GM12878 (cell line): ENCODE data around the gene PP2D1. TPM values are rescaled to one million over a fixed set of nuclear protein-coding genes. Genes with fewer than 3 reads are reported as not detected.

ENCODE experiments used
- ATAC-seq: fragments of 200-7000 bp; cut with Tn5 transposase; 3 replicates; pipeline ENCODE4 v1.9.1; 2020; ENCODE audit warnings: mild to moderate bottlenecking, moderate library complexity
- BruUV-seq: library from RNA; stranded (reverse); fragments of 400-500 nt; replicated peaks from 2 replicates; lab custom pipeline; 2021; lab: Mats Ljungman, UMichigan
- CTCF ChIA-PET: fragments of 300-600 bp; sonication (Branson Sonifier 250); formaldehyde crosslinking; extraction: SDS; loops from one replicate; lab custom pipeline; 2021; ENCODE audit warnings: inconsistent platforms; lab: Yijun Ruan, JAX
- POLR2A ChIA-PET: fragments of 350-600 bp; formaldehyde crosslinking; extraction: SDS; loops from one replicate; lab custom pipeline; 2021; ENCODE audit warnings: inconsistent platforms; lab: Charles Lee
- RAD21 ChIA-PET: fragments of 300-600 bp; sonication (Branson Sonifier 250); formaldehyde crosslinking; loops from one replicate; lab custom pipeline; 2023; ENCODE audit warnings: antibody characterized with exemption; ENCODE audit not compliant: unreplicated experiment; lab: Charles Lee
- SMC1A ChIA-PET: fragments of 300-600 bp; sonication (Branson Sonifier 250); formaldehyde crosslinking; loops from one replicate; lab custom pipeline; 2023; ENCODE audit not compliant: unreplicated experiment, uncharacterized antibody; lab: Charles Lee
- DNase-seq: peaks from one replicate; pipeline ENCODE4 v3.0.0-alpha.2; 2011; ENCODE audit warnings: low read depth, low spot score
- FAIRE-seq: peaks from 3 replicates; lab custom pipeline; 2011; peaks lifted over from hg19 to GRCh38; lab: Jason Lieb, UNC
- H2AFZ ChIP-seq: 2 replicates; pipeline ENCODE4 v1.6.0; 2011; ENCODE audit warnings: low read depth, low read length, control low read depth; ENCODE audit not compliant: control insufficient read depth
- H3K27ac ChIP-seq: 2 replicates; pipeline ENCODE4 v1.5.1; 2011; ENCODE audit warnings: control low read depth; ENCODE audit not compliant: control insufficient read depth, insufficient read depth
- H3K27me3 ChIP-seq, 2 experiments: replicated peaks in 1 of 2; 2 replicates each; pipeline versions ENCODE4 v1.6.0 to v1.6.1; 2011; ENCODE audit warnings: low read length in 1 of 2; ENCODE audit not compliant: control insufficient read depth in 2 of 2, insufficient read depth in 2 of 2
- H3K36me3 ChIP-seq, 2 experiments: 2 replicates each; pipeline ENCODE4 v1.5.1; 2011; ENCODE audit warnings: low read length in 1 of 2; ENCODE audit not compliant: control insufficient read depth in 2 of 2, insufficient read depth in 2 of 2
- H3K4me1 ChIP-seq: 2 replicates; pipeline ENCODE4 v1.6.1; 2011; ENCODE audit warnings: mild to moderate bottlenecking, low read length, moderate library complexity, mixed read lengths; ENCODE audit not compliant: control insufficient read depth, insufficient read depth
- H3K4me2 ChIP-seq: 2 replicates; pipeline ENCODE4 v1.6.0; 2011; ENCODE audit warnings: control low read depth; ENCODE audit not compliant: control insufficient read depth, insufficient read depth
- H3K4me3 ChIP-seq: fragments of 200-600 bp; sonication (generic); 2 replicates; pipeline ENCODE4 v1.5.1; 2016
- H3K79me2 ChIP-seq: 2 replicates; pipeline ENCODE4 v1.6.0; 2011; ENCODE audit warnings: low read length; ENCODE audit not compliant: control insufficient read depth, insufficient read depth
- H3K9ac ChIP-seq: 2 replicates; pipeline ENCODE4 v1.8.0; 2011; ENCODE audit warnings: low read length, control low read depth, mixed read lengths; ENCODE audit not compliant: control insufficient read depth, insufficient read depth
- H3K9me3 ChIP-seq: replicated peaks from 3 replicates; pipeline ENCODE4 v1.5.1; 2011; ENCODE audit warnings: mild to moderate bottlenecking, low read length; ENCODE audit not compliant: control insufficient read depth, insufficient read depth
- H4K20me1 ChIP-seq: 2 replicates; pipeline ENCODE4 v1.6.0; 2011; ENCODE audit not compliant: control insufficient read depth, insufficient read depth
- CEBPZ ChIP-seq: fragments of 150-350 bp; IDR thresholded peaks from 2 replicates; pipeline ENCODE4 v1.6.1; 2016; ENCODE audit warnings: low read depth, low read length
- CUX1 ChIP-seq: IDR thresholded peaks from 2 replicates; pipeline ENCODE4 v1.6.1; 2012; ENCODE audit warnings: improper control_type of control experiment, low read depth, low read length; ENCODE audit not compliant: insufficient replicate concordance
- EED ChIP-seq: sonication (generic); IDR thresholded peaks from 2 replicates; pipeline ENCODE4 v1.6.1; 2016; ENCODE audit warnings: antibody characterized with exemption, low read depth
- FOS ChIP-seq: IDR thresholded peaks from 3 replicates; pipeline ENCODE4 v1.6.1; 2011; ENCODE audit warnings: borderline replicate concordance; ENCODE audit not compliant: insufficient read length; ENCODE audit errors: extremely low read depth
- IRF5 ChIP-seq: fragments of 450-650 bp; IDR thresholded peaks from 2 replicates; pipeline ENCODE4 v1.6.1; 2017; ENCODE audit warnings: borderline replicate concordance
- JUND ChIP-seq: IDR thresholded peaks from 2 replicates; pipeline ENCODE4 v1.6.1; 2012; ENCODE audit warnings: low read depth, mild to moderate bottlenecking, low read length, improper control_type of control experiment, moderate library complexity
- MAX ChIP-seq: IDR thresholded peaks from 2 replicates; pipeline ENCODE4 v1.6.1; 2012; ENCODE audit warnings: low read depth, low read length, improper control_type of control experiment
- MTA3 ChIP-seq: IDR thresholded peaks from 2 replicates; pipeline ENCODE4 v1.6.1; 2012; ENCODE audit warnings: low read length, inconsistent platforms, borderline replicate concordance
- MXI1 ChIP-seq: fragments of 150-350 bp; IDR thresholded peaks from 2 replicates; pipeline ENCODE4 v1.6.1; 2011; ENCODE audit warnings: low read depth, mild to moderate bottlenecking, inconsistent platforms, low read length, improper control_type of control experiment
- SMAD5 ChIP-seq: IDR thresholded peaks from 2 replicates; pipeline ENCODE4 v1.6.1; 2016; ENCODE audit warnings: antibody characterized with exemption, low read depth
- SUZ12 ChIP-seq: fragments of 200-600 bp; sonication (generic); IDR thresholded peaks from one replicate; pipeline ENCODE4 v1.6.1; 2018; ENCODE audit warnings: antibody characterized with exemption, mild to moderate bottlenecking; ENCODE audit not compliant: unreplicated experiment
- TCF12 ChIP-seq: IDR thresholded peaks from 2 replicates; pipeline ENCODE4 v1.6.1; 2011; ENCODE audit warnings: low read depth, mild to moderate bottlenecking, low read length
- ZNF274 ChIP-seq: IDR thresholded peaks from one replicate; pipeline ENCODE4 v1.8.0; 2011; ENCODE audit not compliant: insufficient read length, insufficient read depth
- WGBS: methylation state at CpG from one replicate; pipeline ENCODE4 v1.1.6; 2016; ENCODE audit warnings: low lambda C conversion rate; ENCODE audit not compliant: insufficient replicate concordance, insufficient coverage; ENCODE audit errors: missing lambda C conversion rate; 5-methylcytosine and 5-hydroxymethylcytosine counted together
- in situ Hi-C: fragments of 300-500 bp; cut with MboI; formaldehyde crosslinking; loops from 9 replicates; pipeline ENCODE4 v1.14.3; 2018; ENCODE audit warnings: mixed read lengths
- intact Hi-C: fragments of 100-400 bp; cut with micrococcal nuclease; formaldehyde crosslinking; loops from one replicate; pipeline ENCODE4 v1.14.2; 2022; ENCODE audit not compliant: unreplicated experiment
- polyA plus RNA-seq, 11 experiments: library from polyadenylated mRNA; depleted of rRNA in 4 of 11; unstranded in 6 of 11; stranded (reverse) in 5 of 11; fragments of >200 nt; fragmentation: Nextera tagmentation in 4 of 11; fragmentation: Illumina TruSeq in 1 of 11; extraction: Ambion mirVana in 4 of 11; extraction: Trizol in 1 of 11; gene quantifications; 1 replicate in 1 of 11; 2 replicates in 10 of 11; pipeline versions ENCODE4 v1.2.1 to v1.2.3, GENCODE V29; 2011 to 2016; ENCODE audit warnings: inconsistent platforms in 2 of 11, missing spikeins in 2 of 11, low read depth in 1 of 11
- total RNA-seq, 4 experiments: library from RNA; depleted of rRNA in 3 of 4; stranded (reverse); fragments of >200 nt in 3 of 4; fragmentation: Illumina TruSeq in 1 of 4; extraction: Trizol in 1 of 4; gene quantifications; 2 replicates each; pipeline versions ENCODE4 v1.2.1 to v1.2.3, GENCODE V29; 2013 to 2021

Gene PP2D1
- total and polyA plus RNA-seq, 10 of the 15 experiments (the other 5 are each of a cell fraction or from before 2014, with no cell fraction given): 0.04 to 0.18 (median 0.17) TPM; not detected in 7

- DNase-seq (no peak), ATAC-seq (peak; percentile 40), FAIRE-seq (no peak)
- Histone ChIP-seq H3K79me2 (no peaks in the 10 kb centered on the region), H3K27me3 (no peaks in the 10 kb centered on the region), H3K4me1 (no peaks in the 10 kb centered on the region), H3K4me3 (no peak overlapping the region), H3K36me3 (no peaks in the 10 kb centered on the region), H3K9me3 (no peaks in the 10 kb centered on the region; the same call in 2 of the 3 replicates), H4K20me1 (no peaks in the 10 kb centered on the region), H3K27ac (no peak overlapping the region), H2AFZ (no peak overlapping the region), H3K4me2 (no peak overlapping the region), H3K9ac (no peak overlapping the region)
- ChIA-PET CTCF (no interaction called here), POLR2A (no interaction called here), RAD21 (no interaction called here), SMC1A (interaction anchor here (0.8 kb wide), 1 partner anchor 8 kb away, joined by 3 read pairs; no protein-coding TSS in a partner anchor)
- in situ Hi-C loops: no loop called here
- no TSS peak for BruUV-seq
- intact Hi-C loops: no loop called here
- WGBS: 46% methylated on average over 7 of the region's 7 CpGs
- no peak for TF ChIP-seq JUND
- no peak for TF ChIP-seq CUX1
- TF ChIP-seq ZNF274: no peak
- TF ChIP-seq EED: no peak
- TF ChIP-seq MAX: no peak
- no peak for TF ChIP-seq FOS
- no peak for TF ChIP-seq MXI1
- TF ChIP-seq SUZ12: no peak
- no peak for TF ChIP-seq MTA3
- no peak for TF ChIP-seq TCF12
- no peak for TF ChIP-seq CEBPZ
- no peak for TF ChIP-seq SMAD5
- no peak for TF ChIP-seq IRF5
Measured at GRCh38 chr3:19937459-19938294, 74.4 kb downstream of the PP2D1 start.
